ENCODE results near the gene IPP. TPM values are rescaled to one million over a fixed set of nuclear protein-coding genes. Genes with fewer than 3 reads are reported as not detected.
A peak's percentile ranks its signal among the peaks of the same experiment; 100 is the strongest.

IPP gene
- total RNA-seq (10 to 100 TPM; 18.5 to 18.7 TPM), polyA plus RNA-seq (ENCODE audit: insufficient read length in 2 of 2) (10 to 100 TPM; 22.9 to 23.2 TPM)
- long read RNA-seq, donor 1, partial matches to known transcripts, result 0 of 3 reads
- long read RNA-seq, donor 1, other reads (novel, unspliced or antisense), result 0 of 3 reads
- long read RNA-seq, donor 2, partial matches to known transcripts, result 0 of 2 reads
- long read RNA-seq, donor 2, other reads (novel, unspliced or antisense), result 0 of 2 reads
- long read RNA-seq, donor 3, result 0 reads
- long read RNA-seq, donor 4, partial matches to known transcripts, result 0 of 2 reads
- long read RNA-seq, donor 4, other reads (novel, unspliced or antisense), result 0 of 2 reads

- under 1% methylated on average over 58 of the region's 58 CpGs for WGBS (ENCODE audit: insufficient coverage)
- Histone ChIP-seq H3K27me3 (ENCODE audit: control insufficient read depth, insufficient read depth, low read length) (no peaks in the 10 kb centered on the region), H3K9me3 (ENCODE audit: control insufficient read depth, insufficient read depth, low read length) (no peaks in the 10 kb centered on the region), H3K4me1 (ENCODE audit: control insufficient read depth, insufficient read depth, low read length) (peaks cover 12% of the 10 kb centered on the region), H3K4me3 (ENCODE audit: low read depth, low read length) (peak within 1 kb of the TSS; percentile 84), H3K27ac (ENCODE audit: low read depth, low read length) (peak within 1 kb of the TSS; percentile 98), H3K36me3 (ENCODE audit: control insufficient read depth, insufficient read depth, low read length) (peaks cover 2% of the 10 kb centered on the region)
- peak; percentile 89 to 98 (median 94) for DNase-seq (ENCODE audit: low read depth in 4 of 6, low spot score in 6 of 6)
Measured at GRCh38 chr1:45750298-45751038, at the start of gene IPP. TSS of gene IPP (minus strand) at chr1:45750653. CDS start at chr1:45746411, 4,242 bp downstream.

- H3K4me1 ChIP-seq (ENCODE audit: control insufficient read depth, insufficient read depth, low read length), result no peaks in the 10 kb centered on the region
- 77% methylated on average over 8 of the region's 9 CpGs for WGBS (ENCODE audit: insufficient coverage)
- H3K36me3 ChIP-seq (ENCODE audit: control insufficient read depth, insufficient read depth, low read length), result no peaks in the 10 kb centered on the region
- no peak for DNase-seq (ENCODE audit: low read depth in 4 of 6, low spot score in 6 of 6)
- H3K4me3 ChIP-seq (ENCODE audit: low read depth, low read length), result no peak overlapping the region
- H3K27ac ChIP-seq (ENCODE audit: low read depth, low read length), result no peak overlapping the region
- no peaks in the 10 kb centered on the region for H3K9me3 ChIP-seq (ENCODE audit: control insufficient read depth, insufficient read depth, low read length)
- H3K27me3 ChIP-seq (ENCODE audit: control insufficient read depth, insufficient read depth, low read length), result no peaks in the 10 kb centered on the region
Measured at GRCh38 chr1:45796946-45797345, 46.5 kb upstream of the IPP start.

- no CpG with 5 or more reads among the region's 2 CpGs for WGBS (ENCODE audit: insufficient coverage)
- H3K27me3 ChIP-seq (ENCODE audit: control insufficient read depth, insufficient read depth, low read length), result no peaks in the 10 kb centered on the region
- no peak for DNase-seq (ENCODE audit: low read depth in 4 of 6, low spot score in 6 of 6)
- H3K4me1 ChIP-seq (ENCODE audit: control insufficient read depth, insufficient read depth, low read length), result no peaks in the 10 kb centered on the region
- no peak overlapping the region for H3K4me3 ChIP-seq (ENCODE audit: low read depth, low read length)
- no peaks in the 10 kb centered on the region for H3K36me3 ChIP-seq (ENCODE audit: control insufficient read depth, insufficient read depth, low read length)
- no peak overlapping the region for H3K27ac ChIP-seq (ENCODE audit: low read depth, low read length)
- no peaks in the 10 kb centered on the region for H3K9me3 ChIP-seq (ENCODE audit: control insufficient read depth, insufficient read depth, low read length)
Measured at GRCh38 chr1:45796381-45796780, 45.9 kb upstream of the IPP start.

- Histone ChIP-seq H3K9me3 (ENCODE audit: control insufficient read depth, insufficient read depth, low read length) (no peaks in the 10 kb centered on the region), H3K4me1 (ENCODE audit: control insufficient read depth, insufficient read depth, low read length) (no peaks in the 10 kb centered on the region), H3K36me3 (ENCODE audit: control insufficient read depth, insufficient read depth, low read length) (no peaks in the 10 kb centered on the region), H3K4me3 (ENCODE audit: low read depth, low read length) (no peak overlapping the region), H3K27ac (ENCODE audit: low read depth, low read length) (no peak overlapping the region), H3K27me3 (ENCODE audit: control insufficient read depth, insufficient read depth, low read length) (no peaks in the 10 kb centered on the region)
- WGBS (ENCODE audit: insufficient coverage), result 73% methylated on average over 5 of the region's 7 CpGs
- no peak for DNase-seq (ENCODE audit: low read depth in 4 of 6, low spot score in 6 of 6)
Measured at GRCh38 chr1:45793942-45794604, 43.6 kb upstream of the IPP start.

- H3K4me1 ChIP-seq (ENCODE audit: control insufficient read depth, insufficient read depth, low read length), result no peaks in the 10 kb centered on the region
- no peaks in the 10 kb centered on the region for H3K36me3 ChIP-seq (ENCODE audit: control insufficient read depth, insufficient read depth, low read length)
- H3K9me3 ChIP-seq (ENCODE audit: control insufficient read depth, insufficient read depth, low read length), result no peaks in the 10 kb centered on the region
- H3K27me3 ChIP-seq (ENCODE audit: control insufficient read depth, insufficient read depth, low read length), result no peaks in the 10 kb centered on the region
- no peak for DNase-seq (ENCODE audit: low read depth in 4 of 6, low spot score in 6 of 6)
- WGBS (ENCODE audit: insufficient coverage), result 76% methylated on average over 2 of the region's 4 CpGs
- no peak overlapping the region for H3K4me3 ChIP-seq (ENCODE audit: low read depth, low read length)
- H3K27ac ChIP-seq (ENCODE audit: low read depth, low read length), result no peak overlapping the region
Measured at GRCh38 chr1:45792744-45793143, 42.3 kb upstream of the IPP start.

- H3K9me3 ChIP-seq (ENCODE audit: control insufficient read depth, insufficient read depth, low read length), result no peaks in the 10 kb centered on the region
- no peaks in the 10 kb centered on the region for H3K27me3 ChIP-seq (ENCODE audit: control insufficient read depth, insufficient read depth, low read length)
- no peak overlapping the region for H3K4me3 ChIP-seq (ENCODE audit: low read depth, low read length)
- 100% methylated on average over 1 of the region's 2 CpGs for WGBS (ENCODE audit: insufficient coverage)
- DNase-seq (ENCODE audit: low read depth in 4 of 6, low spot score in 6 of 6), result no peak
- H3K4me1 ChIP-seq (ENCODE audit: control insufficient read depth, insufficient read depth, low read length), result no peaks in the 10 kb centered on the region
- no peaks in the 10 kb centered on the region for H3K36me3 ChIP-seq (ENCODE audit: control insufficient read depth, insufficient read depth, low read length)
- H3K27ac ChIP-seq (ENCODE audit: low read depth, low read length), result no peak overlapping the region
Measured at GRCh38 chr1:45789601-45790000, 39.1 kb upstream of the IPP start.

GRCh38 chr1:45787905-45788304 is 37.5 kb upstream of the IPP start:
- no peaks in the 10 kb centered on the region for H3K9me3 ChIP-seq (ENCODE audit: control insufficient read depth, insufficient read depth, low read length)
- WGBS (ENCODE audit: insufficient coverage), result 100% methylated on average over 2 of the region's 4 CpGs
- H3K4me3 ChIP-seq (ENCODE audit: low read depth, low read length), result no peak overlapping the region
- no peak overlapping the region for H3K27ac ChIP-seq (ENCODE audit: low read depth, low read length)
- H3K27me3 ChIP-seq (ENCODE audit: control insufficient read depth, insufficient read depth, low read length), result no peaks in the 10 kb centered on the region
- H3K4me1 ChIP-seq (ENCODE audit: control insufficient read depth, insufficient read depth, low read length), result no peaks in the 10 kb centered on the region
- H3K36me3 ChIP-seq (ENCODE audit: control insufficient read depth, insufficient read depth, low read length), result no peaks in the 10 kb centered on the region
- no peak for DNase-seq (ENCODE audit: low read depth in 4 of 6, low spot score in 6 of 6)

- H3K4me3 ChIP-seq (ENCODE audit: low read depth, low read length), result no peak overlapping the region
- H3K36me3 ChIP-seq (ENCODE audit: control insufficient read depth, insufficient read depth, low read length), result no peaks in the 10 kb centered on the region
- no peaks in the 10 kb centered on the region for H3K9me3 ChIP-seq (ENCODE audit: control insufficient read depth, insufficient read depth, low read length)
- no peaks in the 10 kb centered on the region for H3K27me3 ChIP-seq (ENCODE audit: control insufficient read depth, insufficient read depth, low read length)
- no peak overlapping the region for H3K27ac ChIP-seq (ENCODE audit: low read depth, low read length)
- H3K4me1 ChIP-seq (ENCODE audit: control insufficient read depth, insufficient read depth, low read length), result no peaks in the 10 kb centered on the region
- DNase-seq (ENCODE audit: low read depth in 4 of 6, low spot score in 6 of 6), result no peak
- WGBS (ENCODE audit: insufficient coverage), result no CpG with 5 or more reads among the region's 4 CpGs
Measured at GRCh38 chr1:45785583-45785982, 35.1 kb upstream of the IPP start.

GRCh38 chr1:45775794-45776193 is 25.3 kb upstream of the IPP start:
- H3K27me3 ChIP-seq (ENCODE audit: control insufficient read depth, insufficient read depth, low read length), result no peaks in the 10 kb centered on the region
- no peak overlapping the region for H3K4me3 ChIP-seq (ENCODE audit: low read depth, low read length)
- no peaks in the 10 kb centered on the region for H3K9me3 ChIP-seq (ENCODE audit: control insufficient read depth, insufficient read depth, low read length)
- no peaks in the 10 kb centered on the region for H3K4me1 ChIP-seq (ENCODE audit: control insufficient read depth, insufficient read depth, low read length)
- H3K36me3 ChIP-seq (ENCODE audit: control insufficient read depth, insufficient read depth, low read length), result no peaks in the 10 kb centered on the region
- no peak overlapping the region for H3K27ac ChIP-seq (ENCODE audit: low read depth, low read length)
- no peak for DNase-seq (ENCODE audit: low read depth in 4 of 6, low spot score in 6 of 6)
- WGBS (ENCODE audit: insufficient coverage), result 90% methylated on average over 2 of the region's 3 CpGs

Measured in spinal cord (tissue), 10 donors.